Measurements from ENCODE around the gene ZNF616. TPM values are rescaled to one million over a fixed set of nuclear protein-coding genes. Genes with fewer than 3 reads are reported as not detected.

Gene ZNF616
- polyA plus RNA-seq, 1 donor (not counting 4 experiments of a cell fraction or from before 2014, with no cell fraction given): 7.6 TPM

DNA sequence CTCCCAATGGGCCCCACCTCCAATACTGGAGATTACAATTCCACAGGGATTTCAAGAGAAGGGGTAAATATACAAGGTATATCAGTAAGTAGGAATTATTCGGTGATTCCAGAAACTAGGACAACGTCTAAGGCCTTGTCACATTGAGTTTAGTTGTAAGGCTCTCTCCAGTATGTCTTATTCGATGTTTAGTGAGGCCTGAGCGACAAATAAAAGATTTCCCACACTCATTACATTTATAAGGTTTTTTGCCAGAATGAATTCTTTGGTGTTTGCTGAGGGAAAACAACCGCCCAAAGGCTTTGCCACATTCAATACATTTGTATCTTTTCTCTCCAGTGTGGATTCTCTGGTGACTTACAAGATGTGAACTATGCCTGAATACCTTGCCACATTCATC is 25.0 kb downstream of the ZNF616 start:
- H3K9me3 ChIP-seq (ENCODE audit: control insufficient read depth, low read depth, low read length): peaks cover 56% of the 10 kb centered on the region
- dilution Hi-C loops (cut with MboI; ENCODE audit: extremely low pct_ligation_motif_present, low sequenced_read_pairs): no loop called here
- no peak overlapping the region for H3K9ac ChIP-seq (ENCODE audit: control insufficient read depth, extremely low read depth, insufficient read depth, low read length)
- H3K79me2 ChIP-seq (ENCODE audit: control insufficient read depth, insufficient read depth, low read length): no peaks in the 10 kb centered on the region
- no peak overlapping the region for H3K4me2 ChIP-seq (ENCODE audit: control insufficient read depth, extremely low read depth, insufficient read depth, low read depth, low read length)
- no peaks in the 10 kb centered on the region for H3K4me1 ChIP-seq (ENCODE audit: control insufficient read depth, extremely low read depth, insufficient read depth, low read length)
- H3K27ac ChIP-seq (ENCODE audit: control insufficient read depth, insufficient read depth, low read length): no peak overlapping the region
- H3K4me3 ChIP-seq (ENCODE audit: control insufficient read depth in 2 of 3, extremely low read depth in 1 of 3, insufficient read depth in 2 of 3, low read depth in 1 of 3, low read length in 3 of 3): no peak overlapping the region
- H2AFZ ChIP-seq (ENCODE audit: control insufficient read depth, low read length): no peak overlapping the region
- peaks cover 11 to 14% of the 10 kb centered on the region in 2 experiments for H3K36me3 ChIP-seq (ENCODE audit: control insufficient read depth in 2 of 2, extremely low read depth in 1 of 2, insufficient read depth in 2 of 2, low read length in 2 of 2)
- no peak for DNase-seq (ENCODE audit: low read depth, low spot score)
- no peaks in the 10 kb centered on the region for H3K27me3 ChIP-seq (ENCODE audit: control insufficient read depth, extremely low read depth, insufficient read depth, low read length)
- TF ChIP-seq CTCF (optimal IDR thresholded peaks at IDR 0.05 in 1 of 3, IDR thresholded peaks at IDR 0.05 in 1 of 3, conservative IDR thresholded peaks at IDR 0.05 in 1 of 3; ENCODE audit: extremely low read depth in 1 of 3, insufficient read depth in 2 of 3, low read length in 3 of 3) (no peak), EZH2 (IDR thresholded peaks at IDR 0.05; ENCODE audit: low read length) (no peak)
- no peak for FAIRE-seq
- no peaks in the 10 kb centered on the region for H4K20me1 ChIP-seq (ENCODE audit: control insufficient read depth, extremely low read depth, insufficient read depth, low read length)
- no peaks in the 10 kb centered on the region for H3K9me1 ChIP-seq (ENCODE audit: control insufficient read depth, extremely low read depth, insufficient read depth, low read length)

GRCh38 chr19:52112624-52113023 is 27.1 kb downstream of the ZNF616 start:
- FAIRE-seq (no peak), DNase-seq (ENCODE audit: low read depth, low spot score) (no peak)
- Histone ChIP-seq H3K79me2 (ENCODE audit: control insufficient read depth, insufficient read depth, low read length) (no peaks in the 10 kb centered on the region), H3K4me2 (ENCODE audit: control insufficient read depth, extremely low read depth, insufficient read depth, low read depth, low read length) (no peak overlapping the region), H3K27me3 (ENCODE audit: control insufficient read depth, extremely low read depth, insufficient read depth, low read length) (no peaks in the 10 kb centered on the region), H3K9ac (ENCODE audit: control insufficient read depth, extremely low read depth, insufficient read depth, low read length) (no peak overlapping the region), H3K4me3 (ENCODE audit: control insufficient read depth in 2 of 3, extremely low read depth in 1 of 3, insufficient read depth in 2 of 3, low read depth in 1 of 3, low read length in 3 of 3) (no peak overlapping the region), H3K9me1 (ENCODE audit: control insufficient read depth, extremely low read depth, insufficient read depth, low read length) (no peaks in the 10 kb centered on the region), H3K27ac (ENCODE audit: control insufficient read depth, insufficient read depth, low read length) (no peak overlapping the region), H2AFZ (ENCODE audit: control insufficient read depth, low read length) (no peak overlapping the region), H4K20me1 (ENCODE audit: control insufficient read depth, extremely low read depth, insufficient read depth, low read length) (no peaks in the 10 kb centered on the region), H3K36me3 (ENCODE audit: control insufficient read depth in 2 of 2, extremely low read depth in 1 of 2, insufficient read depth in 2 of 2, low read length in 2 of 2) (peaks cover 10 to 11% of the 10 kb centered on the region in 2 experiments), H3K9me3 (ENCODE audit: control insufficient read depth, low read depth, low read length) (peaks cover 46% of the 10 kb centered on the region), H3K4me1 (ENCODE audit: control insufficient read depth, extremely low read depth, insufficient read depth, low read length) (no peaks in the 10 kb centered on the region)
- TF ChIP-seq CTCF (optimal IDR thresholded peaks at IDR 0.05 in 1 of 3, IDR thresholded peaks at IDR 0.05 in 1 of 3, conservative IDR thresholded peaks at IDR 0.05 in 1 of 3; ENCODE audit: extremely low read depth in 1 of 3, insufficient read depth in 2 of 3, low read length in 3 of 3) (no peak), EZH2 (IDR thresholded peaks at IDR 0.05; ENCODE audit: low read length) (no peak)
- dilution Hi-C loops (cut with MboI; ENCODE audit: extremely low pct_ligation_motif_present, low sequenced_read_pairs): no loop called here
